MM.1S (cell line): ENCODE results near the gene TRIM44.

Experiments used
- DNase-seq: peaks from one replicate; pipeline ENCODE4 v3.0.0-alpha.2; 2015
- H2AFZ ChIP-seq: fragments of 300-600 bp; sonication (generic); 2 replicates; pipeline ENCODE4 v1.6.0; 2016; ENCODE audit warnings: antibody characterized with exemption, low read length
- H3F3A ChIP-seq: fragments of 300-600 bp; sonication (generic); 2 replicates; pipeline ENCODE4 v1.6.1; 2016; ENCODE audit warnings: mild to moderate bottlenecking, antibody characterized with exemption, low read length, moderate library complexity, mixed read lengths; ENCODE audit not compliant: insufficient read depth
- H3K27ac ChIP-seq: fragments of 300-600 bp; sonication (generic); 2 replicates; pipeline ENCODE4 v1.5.1; 2016; ENCODE audit warnings: mild to moderate bottlenecking, low read length
- H3K27me3 ChIP-seq: fragments of 300-600 bp; sonication (generic); replicated peaks from 2 replicates; pipeline ENCODE4 v1.6.0; 2016; ENCODE audit warnings: low read length; ENCODE audit not compliant: insufficient read depth
- H3K36me3 ChIP-seq: fragments of 300-600 bp; sonication (generic); replicated peaks from 2 replicates; pipeline ENCODE4 v1.6.1; 2016; ENCODE audit warnings: mild to moderate bottlenecking, low read length, mixed read lengths; ENCODE audit not compliant: insufficient read depth
- H3K4me1 ChIP-seq: fragments of 300-600 bp; sonication (generic); 2 replicates; pipeline ENCODE4 v1.6.1; 2016; ENCODE audit warnings: low read length, mixed read lengths
- H3K4me2 ChIP-seq: fragments of 300-600 bp; sonication (generic); 2 replicates; pipeline ENCODE4 v1.6.0; 2016; ENCODE audit warnings: low read depth, low read length
- H3K4me3 ChIP-seq: fragments of 300-600 bp; sonication (generic); 2 replicates; pipeline ENCODE4 v1.5.1; 2016; ENCODE audit warnings: low read length, mixed read lengths
- H3K79me2 ChIP-seq: fragments of 300-600 bp; sonication (generic); 2 replicates; pipeline ENCODE4 v1.6.1; 2016; ENCODE audit warnings: mixed run types, low read length, mixed read lengths
- H3K9ac ChIP-seq: fragments of 300-600 bp; sonication (generic); 2 replicates; pipeline ENCODE4 v1.6.1; 2016; ENCODE audit warnings: low read length, mixed read lengths
- H3K9me2 ChIP-seq: fragments of 300-600 bp; sonication (generic); replicated peaks from 2 replicates; pipeline ENCODE4 v1.6.1; 2016; ENCODE audit warnings: mild to moderate bottlenecking, low read length, mixed read lengths; ENCODE audit not compliant: insufficient read depth
- H3K9me3 ChIP-seq: fragments of 300-600 bp; sonication (generic); replicated peaks from 2 replicates; pipeline ENCODE4 v1.6.1; 2016; ENCODE audit warnings: mild to moderate bottlenecking, low read length, mixed read lengths; ENCODE audit not compliant: insufficient read depth
- H4K20me1 ChIP-seq: fragments of 300-600 bp; sonication (generic); 2 replicates; pipeline ENCODE4 v1.6.1; 2016; ENCODE audit warnings: mild to moderate bottlenecking, low read length, moderate library complexity, mixed read lengths; ENCODE audit not compliant: insufficient read depth
- CTCF ChIP-seq: fragments of 300-600 bp; sonication (generic); IDR thresholded peaks from 2 replicates; pipeline ENCODE4 v1.5.1; 2016; ENCODE audit warnings: antibody characterized with exemption, low read length, mixed read lengths
- EZH2 ChIP-seq: fragments of 300-600 bp; sonication (generic); optimal IDR thresholded peaks from 2 replicates; pipeline ENCODE3; 2017; ENCODE audit warnings: low read depth, mild to moderate bottlenecking, antibody characterized with exemption, low read length, mixed read lengths
- EZH2phosphoT487 ChIP-seq: fragments of 300-600 bp; sonication (generic); IDR thresholded peaks from 2 replicates; pipeline ENCODE4 v1.6.1; 2018; ENCODE audit warnings: antibody characterized with exemption, low read length

The TRIM44 gene

GRCh38 chr11:35802672-35803071 is 140.1 kb downstream of the TRIM44 start:
- Histone ChIP-seq H3K4me3 (no peak overlapping the region), H4K20me1 (no peaks in the 10 kb centered on the region), H3K27ac (no peak overlapping the region), H3F3A (no peaks in the 10 kb centered on the region), H3K9me3 (no peaks in the 10 kb centered on the region), H3K4me2 (no peak overlapping the region), H3K4me1 (no peaks in the 10 kb centered on the region), H3K9me2 (no peaks in the 10 kb centered on the region), H3K79me2 (no peaks in the 10 kb centered on the region), H2AFZ (no peak overlapping the region), H3K9ac (no peak overlapping the region), H3K27me3 (no peaks in the 10 kb centered on the region), H3K36me3 (no peaks in the 10 kb centered on the region)
- TF ChIP-seq CTCF = no peak
- no peak for TF ChIP-seq EZH2phosphoT487
- no peak for DNase-seq

- H3K9me2 ChIP-seq = no peaks in the 10 kb centered on the region
- TF ChIP-seq EZH2 (no peak), EZH2phosphoT487 (no peak), CTCF (no peak)
- H2AFZ ChIP-seq = no peak overlapping the region
- DNase-seq = no peak
- H3K79me2 ChIP-seq = no peaks in the 10 kb centered on the region
- no peak overlapping the region for H3K4me2 ChIP-seq
- no peaks in the 10 kb centered on the region for H3K36me3 ChIP-seq
- no peak overlapping the region for H3K4me3 ChIP-seq
- H3K9ac ChIP-seq = no peak overlapping the region
- no peaks in the 10 kb centered on the region for H4K20me1 ChIP-seq
- H3K27me3 ChIP-seq = no peaks in the 10 kb centered on the region
- no peaks in the 10 kb centered on the region for H3K4me1 ChIP-seq
- H3K9me3 ChIP-seq = no peaks in the 10 kb centered on the region
- no peaks in the 10 kb centered on the region for H3F3A ChIP-seq
- no peak overlapping the region for H3K27ac ChIP-seq
Measured at GRCh38 chr11:35803115-35803514, 140.5 kb downstream of the TRIM44 start.

- H3K36me3 ChIP-seq = no peaks in the 10 kb centered on the region
- H3F3A ChIP-seq = no peaks in the 10 kb centered on the region
- H3K27ac ChIP-seq = no peak overlapping the region
- no peaks in the 10 kb centered on the region for H3K4me1 ChIP-seq
- no peaks in the 10 kb centered on the region for H3K9me2 ChIP-seq
- H3K79me2 ChIP-seq = no peaks in the 10 kb centered on the region
- no peak overlapping the region for H3K9ac ChIP-seq
- DNase-seq = no peak
- no peak overlapping the region for H3K4me3 ChIP-seq
- H3K9me3 ChIP-seq = no peaks in the 10 kb centered on the region
- no peaks in the 10 kb centered on the region for H3K27me3 ChIP-seq
- H4K20me1 ChIP-seq = no peaks in the 10 kb centered on the region
- TF ChIP-seq EZH2phosphoT487 = no peak
- no peak for TF ChIP-seq EZH2
- no peak for TF ChIP-seq CTCF
- no peak overlapping the region for H2AFZ ChIP-seq
- H3K4me2 ChIP-seq = no peak overlapping the region
Measured at GRCh38 chr11:35804451-35805040, 142.0 kb downstream of the TRIM44 start.
